GM20000 (cell line): ENCODE measurements around the gene CHD6.
A peak's percentile ranks its signal among the peaks of the same experiment; 100 is the strongest.

Source experiments
- DNase-seq: peaks from one replicate; pipeline ENCODE4 v3.0.0; 2012; ENCODE audit warnings: low spot score
- TF ChIP-seq, protein P1 (sequence below): IDR thresholded peaks from 2 replicates; pipeline ENCODE4 v1.5.1; 2012; ENCODE audit warnings: mild to moderate bottlenecking, control low read depth; ENCODE audit errors: extremely low read depth, missing control alignments

CHD6 gene

DNA sequence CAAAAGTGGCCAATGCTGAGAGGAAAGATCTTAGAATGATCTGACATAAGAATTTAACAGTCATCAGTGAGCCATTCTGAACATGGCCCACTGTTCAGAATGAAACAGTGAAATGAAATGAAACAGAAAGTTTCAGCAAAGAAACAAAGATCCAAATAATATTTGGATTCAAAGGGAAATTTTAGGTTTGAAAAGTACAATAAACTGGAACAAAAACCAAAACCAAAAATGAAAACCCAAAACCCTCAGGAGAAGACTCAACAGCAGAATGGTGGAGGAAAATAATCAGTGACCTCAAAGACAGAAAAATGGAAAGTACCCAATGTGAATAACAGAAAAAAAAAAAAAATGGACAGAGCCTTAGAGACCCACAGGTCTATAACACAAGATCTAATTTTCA is 185.4 kb downstream of the CHD6 start:
- peak; percentile 23 for DNase-seq
- TF ChIP-seq, protein P1, sequence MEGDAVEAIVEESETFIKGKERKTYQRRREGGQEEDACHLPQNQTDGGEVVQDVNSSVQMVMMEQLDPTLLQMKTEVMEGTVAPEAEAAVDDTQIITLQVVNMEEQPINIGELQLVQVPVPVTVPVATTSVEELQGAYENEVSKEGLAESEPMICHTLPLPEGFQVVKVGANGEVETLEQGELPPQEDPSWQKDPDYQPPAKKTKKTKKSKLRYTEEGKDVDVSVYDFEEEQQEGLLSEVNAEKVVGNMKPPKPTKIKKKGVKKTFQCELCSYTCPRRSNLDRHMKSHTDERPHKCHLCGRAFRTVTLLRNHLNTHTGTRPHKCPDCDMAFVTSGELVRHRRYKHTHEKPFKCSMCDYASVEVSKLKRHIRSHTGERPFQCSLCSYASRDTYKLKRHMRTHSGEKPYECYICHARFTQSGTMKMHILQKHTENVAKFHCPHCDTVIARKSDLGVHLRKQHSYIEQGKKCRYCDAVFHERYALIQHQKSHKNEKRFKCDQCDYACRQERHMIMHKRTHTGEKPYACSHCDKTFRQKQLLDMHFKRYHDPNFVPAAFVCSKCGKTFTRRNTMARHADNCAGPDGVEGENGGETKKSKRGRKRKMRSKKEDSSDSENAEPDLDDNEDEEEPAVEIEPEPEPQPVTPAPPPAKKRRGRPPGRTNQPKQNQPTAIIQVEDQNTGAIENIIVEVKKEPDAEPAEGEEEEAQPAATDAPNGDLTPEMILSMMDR: no peak

DNA sequence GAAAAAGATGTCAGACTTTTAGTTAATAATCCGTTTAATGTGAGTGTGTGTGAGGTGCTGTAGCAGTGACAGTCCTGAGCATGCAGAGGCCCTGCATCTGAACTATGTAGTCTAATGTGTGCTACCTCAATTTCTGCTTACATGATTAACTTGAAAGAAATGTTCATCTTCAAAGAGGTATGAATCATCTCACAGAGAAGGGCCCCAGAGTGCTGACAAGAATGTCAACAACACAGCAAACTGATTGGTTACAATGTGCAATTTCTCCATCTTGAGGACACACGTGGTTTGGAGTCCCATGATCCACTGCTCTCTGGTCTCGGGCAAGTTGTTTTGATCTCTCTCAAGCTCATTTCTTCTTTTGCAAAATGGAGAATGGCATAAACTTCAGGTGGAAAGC is 189.9 kb downstream of the CHD6 start:
- DNase-seq: no peak
- TF ChIP-seq, protein P1: no peak

DNA sequence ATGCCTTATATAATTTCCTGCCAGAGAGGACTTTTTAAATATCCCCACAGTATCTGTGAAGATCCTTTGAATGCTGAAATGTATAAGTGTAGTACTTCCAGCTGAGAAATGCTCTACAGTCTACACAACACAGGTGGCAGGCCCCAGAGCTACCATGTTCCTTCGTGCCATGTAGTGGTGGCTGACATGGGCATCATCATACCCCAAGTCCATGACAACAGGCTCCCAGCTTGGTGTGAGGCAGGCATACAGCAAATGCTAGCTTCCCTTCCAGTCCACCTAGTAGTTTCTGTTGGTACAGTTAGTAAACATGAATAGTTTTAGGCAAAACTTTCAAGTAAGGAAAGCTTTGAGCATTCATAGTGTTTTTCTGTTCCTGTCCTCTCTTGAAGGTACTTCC is 190.3 kb downstream of the CHD6 start:
- TF ChIP-seq, protein P1: no peak
- no peak for DNase-seq

DNA sequence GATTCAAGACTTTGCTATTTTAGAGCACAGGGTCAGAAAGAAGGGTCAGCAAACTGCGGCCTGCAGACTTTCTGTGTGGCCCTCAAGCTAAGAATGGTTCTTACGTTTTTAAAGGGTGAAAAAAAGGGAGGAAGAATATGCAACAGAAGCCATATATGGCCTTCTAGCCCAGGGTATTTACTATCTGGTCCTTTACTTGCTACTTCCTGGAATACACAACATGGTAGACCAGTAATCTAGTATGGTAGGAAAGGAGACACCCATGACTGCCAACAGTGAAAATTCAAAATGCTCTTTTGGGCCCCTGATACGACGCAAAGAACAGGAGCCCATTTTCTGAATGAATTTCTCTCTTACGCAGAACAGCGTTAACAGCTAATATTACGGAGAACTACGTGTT is 191.2 kb downstream of the CHD6 start:
- DNase-seq: no peak

DNA sequence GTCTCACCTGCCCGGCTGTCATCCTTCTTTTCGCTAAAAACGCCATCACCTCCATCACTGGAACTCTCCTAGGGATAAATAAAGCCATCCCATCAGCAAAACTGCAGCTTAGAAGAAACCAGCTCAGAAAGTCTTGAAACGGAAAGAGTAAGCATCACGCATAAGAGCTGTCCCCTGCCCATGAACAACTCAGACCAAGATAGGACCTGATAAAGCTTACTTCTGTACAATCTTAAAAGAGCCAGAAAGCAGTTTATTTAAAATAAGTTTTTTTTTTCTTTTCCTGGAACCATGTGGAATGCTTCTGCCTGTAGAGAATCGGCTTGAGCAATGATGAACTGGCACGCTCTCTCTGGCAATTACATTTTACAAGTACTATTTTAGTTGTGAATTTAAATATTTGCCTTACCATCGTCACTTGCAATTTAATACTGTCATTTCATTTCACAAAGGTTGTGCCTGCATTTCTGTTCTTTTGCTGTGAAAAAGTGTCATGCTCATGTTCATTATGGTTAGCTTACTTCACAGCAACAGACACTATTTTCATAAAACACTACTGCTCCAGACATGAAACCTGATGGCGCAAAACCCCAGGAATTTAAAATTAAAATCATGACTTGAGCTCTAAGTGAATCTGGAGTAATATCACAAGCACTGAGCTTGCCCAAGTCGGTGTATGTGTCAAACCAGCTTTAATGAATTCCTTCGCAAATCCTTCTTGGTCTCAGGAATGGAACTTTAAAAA is 191.9 kb downstream of the CHD6 start:
- TF ChIP-seq, protein P1: no peak
- no peak for DNase-seq

More for the DNA sequence above, 191.2 kb downstream of the CHD6 start:
- TF ChIP-seq, protein P1: no peak

DNA sequence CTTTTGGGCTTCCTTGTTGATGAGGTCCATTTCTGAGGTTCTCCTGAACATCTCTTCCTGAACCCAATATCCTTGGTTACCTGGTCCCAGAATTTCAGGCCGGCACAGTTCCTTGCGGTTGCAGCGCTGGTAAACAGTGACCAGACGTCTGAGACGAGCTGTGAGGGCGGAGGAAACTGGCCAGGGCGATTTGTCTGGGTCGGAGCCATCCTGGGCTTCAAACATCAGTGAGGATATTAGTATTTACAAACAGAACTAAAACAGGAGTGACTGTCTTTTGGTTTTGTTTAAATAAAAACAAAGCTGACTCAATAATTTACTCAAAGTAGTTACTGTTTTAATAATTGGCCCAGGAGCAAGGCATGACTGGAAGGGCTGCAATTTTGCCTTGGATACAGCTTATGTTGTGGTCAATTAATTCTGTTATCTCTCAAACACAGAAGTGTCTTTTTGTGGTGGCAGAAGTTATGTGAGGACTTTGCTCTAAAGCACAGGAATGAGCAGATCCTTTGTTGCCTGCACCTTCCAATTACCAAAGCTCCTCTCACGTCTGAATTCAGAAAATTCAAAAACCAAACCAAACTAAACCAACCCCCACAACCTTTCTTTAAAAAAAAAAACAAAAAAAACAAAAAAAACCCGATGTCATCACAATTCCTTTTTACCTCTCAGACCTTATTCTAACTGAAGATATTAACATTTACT is 192.8 kb downstream of the CHD6 start:
- DNase-seq: no peak
- TF ChIP-seq, protein P1: no peak

DNA sequence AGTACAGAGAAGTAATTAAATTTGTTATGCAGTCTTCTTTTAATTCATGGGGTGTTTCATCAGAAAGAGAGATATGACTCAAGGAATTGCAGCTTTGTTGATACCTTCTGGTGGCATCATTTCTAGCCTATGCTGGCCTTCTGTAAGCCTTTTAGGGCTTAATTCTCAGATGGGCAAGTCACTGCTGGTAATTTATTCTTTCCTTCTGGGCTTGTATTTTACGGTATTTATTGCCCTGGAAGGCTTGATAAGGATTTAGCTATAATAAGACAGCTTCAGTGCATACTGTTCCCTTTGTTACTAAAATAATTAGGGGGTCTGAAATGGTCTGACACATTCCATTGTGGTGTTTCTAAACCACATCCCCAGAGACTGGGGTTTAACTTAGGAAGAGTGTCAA is 193.6 kb downstream of the CHD6 start:
- no peak for DNase-seq
- TF ChIP-seq, protein P1: no peak
